Left lung (tissue), 10 donors: ENCODE results near the gene MAFG. TPM values are rescaled to one million over a fixed set of nuclear protein-coding genes. Genes with fewer than 3 reads are reported as not detected.

ENCODE experiments used
- ATAC-seq: fragments of 200-7000 bp; cut with Tn5 transposase; one replicate; pipeline ENCODE4 v1.9.1; 2020; ENCODE audit warnings: moderate library complexity
- DNase-seq, 4 donors: peaks; one replicate each; pipeline ENCODE4 v3.0.0-alpha.2; 2013 to 2020
- H3K27ac ChIP-seq, 2 donors: fragments of 200-600 bp; sonication (generic) in 1 of 2; one replicate each; pipeline versions ENCODE4 v1.5.0 to v1.8.0; 2020 to 2021
- H3K27me3 ChIP-seq, 2 donors: fragments of 200-600 bp; sonication (generic) in 1 of 2; one replicate each; pipeline versions ENCODE4 v1.5.0 to v1.8.0; 2020 to 2021
- H3K36me3 ChIP-seq, 2 donors: fragments of 200-600 bp; sonication (generic) in 1 of 2; one replicate each; pipeline versions ENCODE4 v1.5.0 to v1.8.0; 2020 to 2021
- H3K4me1 ChIP-seq, 2 donors: fragments of 200-600 bp; one replicate each; pipeline ENCODE4 v1.8.0; 2021
- H3K4me3 ChIP-seq, 2 donors: fragments of 200-600 bp; sonication (generic) in 1 of 2; one replicate each; pipeline versions ENCODE4 v1.5.0 to v1.8.0; 2020 to 2021; ENCODE audit warnings: mild to moderate bottlenecking in 1 of 2
- H3K9me3 ChIP-seq, 2 donors: fragments of 200-600 bp; sonication (generic) in 1 of 2; one replicate each; pipeline versions ENCODE4 v1.5.0 to v1.8.0; 2020 to 2021
- CTCF ChIP-seq, 2 donors: fragments of 200-600 bp; sonication (generic) in 1 of 2; IDR thresholded peaks; one replicate each; pipeline versions ENCODE4 v1.5.0 to v1.8.0; 2021; ENCODE audit warnings: antibody characterized with exemption in 2 of 2
- intact Hi-C, 2 donors: fragments of 100-400 bp; cut with DNase I; formaldehyde crosslinking; loops; one replicate each; pipeline versions ENCODE4 v1.11.2 to v1.14.2; 2022
- polyA plus RNA-seq, 6 donors: library from polyadenylated mRNA; unstranded; fragments of 120-200 nt; gene quantifications; one replicate each; pipeline ENCODE4 v1.2.1, GENCODE V29; 2013; ENCODE audit not compliant: insufficient read length in 6 of 6
- total RNA-seq, 2 donors: library from RNA; stranded (reverse); fragmentation: NEBNext Ultra II Directional; extraction: Animal tissue kit (Norgen Biotek cat#: 25700); gene quantifications; one replicate each; pipeline ENCODE4 v1.2.1, GENCODE V29; 2021
- donor health status: DM: no; HTN: yes; CAD: no.
- donor health status: DM: no; HTN: no; CAD: no.

MAFG gene
- total and polyA plus RNA-seq, 8 donors = 8.1 to 39.8 (median 11.5) TPM

GRCh38 chr17:81961087-81961511 lies 33.6 kb upstream of the MAFG start, which contains the start of gene NOTUM:
Gene NOTUM (minus strand): TSS chr17:81961187. CDS start chr17:81960909, 278 bp downstream.
- H3K4me3 ChIP-seq = peak within 1 kb of the TSS; percentile 24 to 47
- intact Hi-C loops = no loop called here
- H3K4me1 ChIP-seq = peaks cover 8 to 38% of the 10 kb centered on the region in 2 donors
- DNase-seq = peak in 1 of 4 donors; percentile 57
- peak in 1 of 2 donors; percentile 9 for TF ChIP-seq CTCF (IDR thresholded peaks at IDR 0.05)
- H3K27me3 ChIP-seq = peaks cover 26 to 94% of the 10 kb centered on the region in 2 donors
- no peaks in the 10 kb centered on the region for H3K9me3 ChIP-seq
- H3K27ac ChIP-seq = no peak within 1 kb of the TSS
- H3K36me3 ChIP-seq = no peaks in the 10 kb centered on the region
- ATAC-seq = peak; percentile 4

GRCh38 chr17:81960130-81960958 lies 32.8 kb upstream of the MAFG start:
- peak overlapping the region; percentile 24 to 47 for H3K4me3 ChIP-seq

GRCh38 chr17:81959362-81960129 lies 32.0 kb upstream of the MAFG start:
- peak overlapping the region; percentile 24 to 47 for H3K4me3 ChIP-seq
- H3K9me3 ChIP-seq = no peaks in the 10 kb centered on the region
- peak; percentile 69 to 89 for TF ChIP-seq CTCF (IDR thresholded peaks at IDR 0.05)
- DNase-seq (peak; percentile 52 to 96 (median 69)), ATAC-seq (peak; percentile 95)
- peaks cover 26 to 81% of the 10 kb centered on the region in 2 donors for H3K27me3 ChIP-seq
- no peak overlapping the region for H3K27ac ChIP-seq
- no peaks in the 10 kb centered on the region for H3K36me3 ChIP-seq
- intact Hi-C loops = loop anchor here in 1 of 2 donors (1.0 kb wide), 1 partner anchor 62 kb away; no protein-coding TSS in a partner anchor
- H3K4me1 ChIP-seq = peaks cover 8 to 30% of the 10 kb centered on the region in 2 donors

More at GRCh38 chr17:81960130-81960958, 32.8 kb upstream of the MAFG start:
- no peak for TF ChIP-seq CTCF (IDR thresholded peaks at IDR 0.05)
- DNase-seq (no peak), ATAC-seq (peak; percentile 8)
- H3K9me3 ChIP-seq = no peaks in the 10 kb centered on the region
- peaks cover 8 to 34% of the 10 kb centered on the region in 2 donors for H3K4me1 ChIP-seq
- H3K27me3 ChIP-seq = peaks cover 26 to 87% of the 10 kb centered on the region in 2 donors
- no peaks in the 10 kb centered on the region for H3K36me3 ChIP-seq
- intact Hi-C loops = no loop called here
- no peak overlapping the region for H3K27ac ChIP-seq

- H3K27ac ChIP-seq = no peak overlapping the region
- intact Hi-C loops = loop anchor here in 1 of 2 donors (1.0 kb wide), 1 partner anchor 63 kb away; no protein-coding TSS in a partner anchor
- H3K36me3 ChIP-seq = no peaks in the 10 kb centered on the region
- DNase-seq (no peak), ATAC-seq (no peak)
- peak overlapping the region in 1 of 2 donors; percentile 47 for H3K4me3 ChIP-seq
- no peak for TF ChIP-seq CTCF (IDR thresholded peaks at IDR 0.05)
- H3K27me3 ChIP-seq = peaks cover 26 to 73% of the 10 kb centered on the region in 2 donors
- H3K4me1 ChIP-seq = peaks cover 8 to 30% of the 10 kb centered on the region in 2 donors
- H3K9me3 ChIP-seq = no peaks in the 10 kb centered on the region
These were observed 31.3 kb upstream of the MAFG start for GRCh38 chr17:81958633-81959342.
